ENCODE results near the gene IPP.

DNA sequence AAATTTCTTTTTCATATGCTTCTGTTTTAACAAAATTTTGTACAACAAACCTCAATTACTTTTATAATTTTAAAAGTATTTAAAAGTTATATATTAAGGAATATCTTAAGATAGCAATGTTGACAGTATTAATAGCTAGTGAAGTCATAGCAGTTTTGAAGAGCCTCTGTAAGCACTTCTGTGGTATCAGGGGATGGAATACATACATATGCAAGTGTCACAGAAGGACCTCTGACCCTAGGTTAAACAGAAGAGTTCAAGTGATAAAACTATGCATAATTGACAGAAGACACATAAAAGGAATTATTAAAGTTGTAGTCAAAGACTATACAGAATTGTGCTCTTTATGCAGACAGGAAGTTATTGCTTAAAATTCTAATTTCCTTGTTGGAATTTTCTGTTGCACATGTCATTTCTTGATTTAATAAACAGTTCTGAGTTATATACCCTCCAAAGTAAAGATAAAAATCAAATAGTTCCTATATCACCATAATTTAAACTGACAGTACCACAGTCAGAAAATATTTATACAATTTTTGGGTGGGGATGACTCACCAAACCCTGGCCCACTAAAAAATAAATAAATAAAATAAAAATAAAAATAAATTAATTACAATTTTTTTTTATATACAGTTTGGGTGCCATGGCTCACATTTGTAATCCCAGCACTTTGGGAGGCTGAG lies 27.1 kb downstream of the IPP start:
- TF ChIP-seq POLR2AphosphoS5 (IDR thresholded peaks at IDR 0.05) = no peak
- TF ChIP-seq, protein P1, sequence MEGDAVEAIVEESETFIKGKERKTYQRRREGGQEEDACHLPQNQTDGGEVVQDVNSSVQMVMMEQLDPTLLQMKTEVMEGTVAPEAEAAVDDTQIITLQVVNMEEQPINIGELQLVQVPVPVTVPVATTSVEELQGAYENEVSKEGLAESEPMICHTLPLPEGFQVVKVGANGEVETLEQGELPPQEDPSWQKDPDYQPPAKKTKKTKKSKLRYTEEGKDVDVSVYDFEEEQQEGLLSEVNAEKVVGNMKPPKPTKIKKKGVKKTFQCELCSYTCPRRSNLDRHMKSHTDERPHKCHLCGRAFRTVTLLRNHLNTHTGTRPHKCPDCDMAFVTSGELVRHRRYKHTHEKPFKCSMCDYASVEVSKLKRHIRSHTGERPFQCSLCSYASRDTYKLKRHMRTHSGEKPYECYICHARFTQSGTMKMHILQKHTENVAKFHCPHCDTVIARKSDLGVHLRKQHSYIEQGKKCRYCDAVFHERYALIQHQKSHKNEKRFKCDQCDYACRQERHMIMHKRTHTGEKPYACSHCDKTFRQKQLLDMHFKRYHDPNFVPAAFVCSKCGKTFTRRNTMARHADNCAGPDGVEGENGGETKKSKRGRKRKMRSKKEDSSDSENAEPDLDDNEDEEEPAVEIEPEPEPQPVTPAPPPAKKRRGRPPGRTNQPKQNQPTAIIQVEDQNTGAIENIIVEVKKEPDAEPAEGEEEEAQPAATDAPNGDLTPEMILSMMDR (IDR thresholded peaks at IDR 0.05) = no peak
- no peak for TF ChIP-seq POLR2A (IDR thresholded peaks at IDR 0.05)
- no peak for TF ChIP-seq EP300 (IDR thresholded peaks at IDR 0.05)

All from gastroesophageal sphincter (tissue), 3 donors.